NCI-H524 treated with DMSO at 0.1 percent for 48 hours (cell line): Measurements from ENCODE around the gene NADSYN1.
"Not testable (repeated sequence)": the region's sequence is repeated elsewhere in the genome, so short reads cannot be mapped to it uniquely, and the experiment has no call there.

Experiments used
- DNase-seq: peaks from one replicate; lab custom pipeline; 2025; lab: John Stamatoyannopoulos, UW

NADSYN1 gene

GRCh38 chr11:71527576-71528210 lies 74.7 kb downstream of the NADSYN1 start:
- no peak for DNase-seq

- no peak for DNase-seq
Observed at GRCh38 chr11:71530602-71531001, 77.6 kb downstream of the NADSYN1 start.

- DNase-seq: no peak
Observed at GRCh38 chr11:71532036-71532610, 79.1 kb downstream of the NADSYN1 start.

GRCh38 chr11:71534711-71535608 lies 82.0 kb downstream of the NADSYN1 start:
- DNase-seq: not testable (repeated sequence)

GRCh38 chr11:71535825-71536224 lies 82.8 kb downstream of the NADSYN1 start:
- DNase-seq: no peak

- no peak for DNase-seq
Observed at GRCh38 chr11:71537537-71537936, 84.5 kb downstream of the NADSYN1 start.

GRCh38 chr11:71537977-71538665 lies 85.1 kb downstream of the NADSYN1 start, which contains the start of gene KRTAP5-8:
Gene KRTAP5-8 (plus strand): TSS chr11:71538025. CDS start chr11:71538056, 31 bp downstream.
- not testable (repeated sequence) for DNase-seq

- no peak for DNase-seq
Observed at GRCh38 chr11:71538666-71538990, 85.6 kb downstream of the NADSYN1 start.

GRCh38 chr11:71539017-71539416 lies 86.0 kb downstream of the NADSYN1 start:
- DNase-seq: no peak

GRCh38 chr11:71539971-71540370 lies 87.0 kb downstream of the NADSYN1 start:
- not testable (repeated sequence) for DNase-seq

GRCh38 chr11:71540521-71541304 lies 87.7 kb downstream of the NADSYN1 start:
- DNase-seq: not testable (repeated sequence)

- no peak for DNase-seq
Observed at GRCh38 chr11:71542382-71542781, 89.4 kb downstream of the NADSYN1 start.

- no peak for DNase-seq
Observed at GRCh38 chr11:71542879-71543777, 90.1 kb downstream of the NADSYN1 start.

- no peak for DNase-seq
Observed at GRCh38 chr11:71543866-71544265, 90.9 kb downstream of the NADSYN1 start.

- no peak for DNase-seq
Observed at GRCh38 chr11:71544525-71545214, 91.7 kb downstream of the NADSYN1 start.

- DNase-seq: no peak
Observed at GRCh38 chr11:71545405-71545966, 92.5 kb downstream of the NADSYN1 start.

GRCh38 chr11:71548120-71548519 lies 95.1 kb downstream of the NADSYN1 start, which contains the start of gene KRTAP5-9:
Gene KRTAP5-9 (plus strand): TSS chr11:71548420. CDS start chr11:71548658, 238 bp downstream.
- no peak for DNase-seq

- no peak for DNase-seq
Observed at GRCh38 chr11:71548716-71549151, 95.7 kb downstream of the NADSYN1 start.
